GM19467 (cell line): ENCODE measurements around the gene GABBR2.

ENCODE experiments used
- ATAC-seq: cut with Tn5 transposase; IDR thresholded peaks from one replicate; pipeline ENCODE4 v1.9.1; 2021; ENCODE audit warnings: mild to moderate bottlenecking, moderate library complexity; ENCODE audit not compliant: unreplicated experiment

Gene GABBR2

GRCh38 chr9:98551511-98552286 is 157.0 kb downstream of the GABBR2 start:
- ATAC-seq, result no peak

- ATAC-seq, result no peak
Observed at GRCh38 chr9:98550206-98550820, 158.4 kb downstream of the GABBR2 start.

- ATAC-seq, result no peak
Observed at GRCh38 chr9:98549401-98549800, 159.3 kb downstream of the GABBR2 start.

GRCh38 chr9:98547606-98548005 is 161.1 kb downstream of the GABBR2 start:
- ATAC-seq, result no peak

- no peak for ATAC-seq
Observed at GRCh38 chr9:98545021-98545420, 163.7 kb downstream of the GABBR2 start.

GRCh38 chr9:98541684-98542230 is 167.0 kb downstream of the GABBR2 start:
- no peak for ATAC-seq

GRCh38 chr9:98540476-98540875 is 168.3 kb downstream of the GABBR2 start:
- no peak for ATAC-seq

GRCh38 chr9:98539954-98540353 is 168.8 kb downstream of the GABBR2 start:
- ATAC-seq, result no peak

GRCh38 chr9:98538626-98539031 is 170.1 kb downstream of the GABBR2 start:
- no peak for ATAC-seq

- no peak for ATAC-seq
Observed at GRCh38 chr9:98538203-98538602, 170.5 kb downstream of the GABBR2 start.

GRCh38 chr9:98536542-98537173 is 172.1 kb downstream of the GABBR2 start:
- no peak for ATAC-seq

GRCh38 chr9:98533866-98534265 is 174.9 kb downstream of the GABBR2 start:
- no peak for ATAC-seq

- no peak for ATAC-seq
Observed at GRCh38 chr9:98533132-98533531, 175.6 kb downstream of the GABBR2 start.

GRCh38 chr9:98532574-98532973 is 176.2 kb downstream of the GABBR2 start:
- no peak for ATAC-seq

- ATAC-seq, result no peak
Observed at GRCh38 chr9:98532147-98532546, 176.6 kb downstream of the GABBR2 start.

GRCh38 chr9:98530806-98531386 is 177.8 kb downstream of the GABBR2 start:
- ATAC-seq, result no peak

GRCh38 chr9:98530275-98530674 is 178.5 kb downstream of the GABBR2 start:
- ATAC-seq, result no peak

GRCh38 chr9:98529841-98530240 is 178.9 kb downstream of the GABBR2 start:
- no peak for ATAC-seq

- no peak for ATAC-seq
Observed at GRCh38 chr9:98523231-98523901, 185.4 kb downstream of the GABBR2 start.

GRCh38 chr9:98522487-98522886 is 186.2 kb downstream of the GABBR2 start:
- no peak for ATAC-seq

GRCh38 chr9:98521141-98521540 is 187.6 kb downstream of the GABBR2 start:
- ATAC-seq, result no peak
